ENCODE measurements around the gene CYRIA.

GRCh38 chr2:16680781-16681180 lies 15.1 kb upstream of the CYRIA start:
- TF ChIP-seq POLR2AphosphoS5 (IDR thresholded peaks at IDR 0.05): no peak
- no peak for TF ChIP-seq CTCF (IDR thresholded peaks at IDR 0.05)

Data from suprapubic skin (tissue), 3 donors.